Sigmoid colon (tissue), 4 donors: ENCODE data around the gene ZNF212.

Experiments
- CTCF ChIP-seq, 4 experiments: fragments of 450-650 bp in 3 of 4; fragments of 200-600 bp in 1 of 4; IDR thresholded peaks; one replicate each; pipeline ENCODE4 v1.5.1; 2016 to 2019; ENCODE audit warnings: antibody characterized with exemption in 4 of 4, mild to moderate bottlenecking in 3 of 4, moderate library complexity in 2 of 4
- POLR2A ChIP-seq, 2 donors: fragments of 450-650 bp; IDR thresholded peaks; one replicate each; pipeline ENCODE4 v1.6.1; 2016; ENCODE audit warnings: antibody characterized with exemption in 2 of 2, mild to moderate bottlenecking in 2 of 2, moderate library complexity in 2 of 2
- POLR2AphosphoS5 ChIP-seq, 4 donors: sonication (generic); formaldehyde crosslinking; IDR thresholded peaks; one replicate each; pipeline ENCODE4 v1.6.1; 2017; ENCODE audit warnings: antibody characterized with exemption in 4 of 4

GRCh38 chr7:149279111-149279743, 39.8 kb downstream of the ZNF212 start:
- TF ChIP-seq POLR2A (IDR thresholded peaks at IDR 0.05) (no peak), POLR2AphosphoS5 (IDR thresholded peaks at IDR 0.05) (no peak), CTCF (IDR thresholded peaks at IDR 0.05) (no peak)
